ENCODE measurements around the gene HDDC2. TPM values are rescaled to one million over a fixed set of nuclear protein-coding genes. Genes with fewer than 3 reads are reported as not detected.

HDDC2 gene
- total RNA-seq, 1 donor from 2014 or later = 69.5 TPM

DNA sequence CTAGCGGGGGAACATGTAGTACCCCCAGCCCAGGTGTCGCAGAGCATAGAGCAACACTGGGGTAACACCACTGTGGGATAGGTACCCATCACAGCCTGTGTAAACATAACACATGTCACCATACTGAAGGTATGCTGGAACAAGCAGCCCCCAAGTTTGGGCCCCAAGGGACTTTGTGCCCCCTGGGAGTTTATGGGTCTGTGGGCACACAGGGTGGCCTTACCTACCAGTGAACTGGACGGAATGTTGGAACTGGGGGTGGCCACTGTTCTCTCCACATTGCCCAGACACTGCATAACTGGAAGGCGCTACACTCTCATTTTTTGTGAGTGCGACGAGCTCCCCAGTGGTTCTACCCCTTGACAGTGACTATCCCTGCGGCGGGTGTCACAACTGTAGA, 28.5 kb downstream of the HDDC2 start:
- intact Hi-C loops (cut with DNase I) = no loop called here

DNA sequence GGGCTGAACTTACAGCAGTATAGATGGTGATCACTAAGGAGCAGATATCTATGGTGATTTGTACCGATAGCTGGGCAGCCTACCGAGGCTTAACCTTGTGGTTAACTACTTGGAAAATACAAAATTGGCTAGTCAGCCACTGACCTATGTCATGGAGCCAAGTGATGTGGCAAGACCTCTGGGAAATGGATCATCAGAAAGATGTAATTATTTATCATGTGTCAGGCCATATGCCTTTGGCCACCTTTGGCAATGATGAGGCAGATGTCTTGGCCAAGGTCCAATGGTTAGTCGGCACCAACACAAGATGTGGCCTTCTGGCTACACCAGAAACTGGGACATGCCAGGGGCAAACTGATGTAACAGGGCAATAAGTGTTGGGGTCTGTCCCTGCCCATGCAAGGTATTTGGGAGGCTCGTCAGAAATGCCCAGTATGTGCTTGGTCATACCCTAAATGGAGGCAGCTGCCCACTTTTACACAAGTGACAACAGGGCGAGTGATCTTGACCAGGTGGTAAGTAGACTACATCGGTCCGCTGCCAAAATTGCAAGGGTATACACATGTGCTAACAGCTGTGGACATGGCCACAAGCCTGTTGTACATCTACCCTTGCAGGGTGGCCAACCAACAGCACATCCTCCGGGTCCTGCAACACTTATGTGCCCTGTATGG, 30.1 kb downstream of the HDDC2 start:
- H3K27ac ChIP-seq = no peak overlapping the region
- H3K4me3 ChIP-seq = no peak overlapping the region
- H3K4me1 ChIP-seq = no peaks in the 10 kb centered on the region
- DNase-seq (ENCODE audit: extremely low spot score in 2 of 2) = no peak
- H3K36me3 ChIP-seq = peaks cover 0 to 4% of the 10 kb centered on the region in 2 donors
- intact Hi-C loops (cut with DNase I) = no loop called here
- TF ChIP-seq POLR2A (IDR thresholded peaks at IDR 0.05) (no peak), POLR2AphosphoS5 (IDR thresholded peaks at IDR 0.05; ENCODE audit: insufficient read depth in 1 of 2, low read depth in 1 of 2) (no peak)
- TF ChIP-seq, protein P1, sequence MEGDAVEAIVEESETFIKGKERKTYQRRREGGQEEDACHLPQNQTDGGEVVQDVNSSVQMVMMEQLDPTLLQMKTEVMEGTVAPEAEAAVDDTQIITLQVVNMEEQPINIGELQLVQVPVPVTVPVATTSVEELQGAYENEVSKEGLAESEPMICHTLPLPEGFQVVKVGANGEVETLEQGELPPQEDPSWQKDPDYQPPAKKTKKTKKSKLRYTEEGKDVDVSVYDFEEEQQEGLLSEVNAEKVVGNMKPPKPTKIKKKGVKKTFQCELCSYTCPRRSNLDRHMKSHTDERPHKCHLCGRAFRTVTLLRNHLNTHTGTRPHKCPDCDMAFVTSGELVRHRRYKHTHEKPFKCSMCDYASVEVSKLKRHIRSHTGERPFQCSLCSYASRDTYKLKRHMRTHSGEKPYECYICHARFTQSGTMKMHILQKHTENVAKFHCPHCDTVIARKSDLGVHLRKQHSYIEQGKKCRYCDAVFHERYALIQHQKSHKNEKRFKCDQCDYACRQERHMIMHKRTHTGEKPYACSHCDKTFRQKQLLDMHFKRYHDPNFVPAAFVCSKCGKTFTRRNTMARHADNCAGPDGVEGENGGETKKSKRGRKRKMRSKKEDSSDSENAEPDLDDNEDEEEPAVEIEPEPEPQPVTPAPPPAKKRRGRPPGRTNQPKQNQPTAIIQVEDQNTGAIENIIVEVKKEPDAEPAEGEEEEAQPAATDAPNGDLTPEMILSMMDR (IDR thresholded peaks at IDR 0.05) = no peak
- H3K9me3 ChIP-seq = no peaks in the 10 kb centered on the region
- no peaks in the 10 kb centered on the region for H3K27me3 ChIP-seq

More for the DNA sequence above, 28.5 kb downstream of the HDDC2 start:
- no peaks in the 10 kb centered on the region for H3K27me3 ChIP-seq
- no peak overlapping the region for H3K4me3 ChIP-seq
- TF ChIP-seq POLR2AphosphoS5 (IDR thresholded peaks at IDR 0.05; ENCODE audit: insufficient read depth in 1 of 2, low read depth in 1 of 2) = no peak
- no peaks in the 10 kb centered on the region for H3K4me1 ChIP-seq
- DNase-seq (ENCODE audit: extremely low spot score in 2 of 2) = no peak
- H3K27ac ChIP-seq = no peak overlapping the region
- H3K36me3 ChIP-seq = peaks cover 0 to 7% of the 10 kb centered on the region in 2 donors
- H3K9me3 ChIP-seq = no peaks in the 10 kb centered on the region

- TF ChIP-seq, protein P1 (IDR thresholded peaks at IDR 0.05) = no peak
- TF ChIP-seq POLR2AphosphoS5 (IDR thresholded peaks at IDR 0.05; ENCODE audit: insufficient read depth in 1 of 2, low read depth in 1 of 2) (no peak), POLR2A (IDR thresholded peaks at IDR 0.05) (no peak)
- H3K9me3 ChIP-seq = no peaks in the 10 kb centered on the region
- intact Hi-C loops (cut with DNase I) = no loop called here
- no peaks in the 10 kb centered on the region for H3K36me3 ChIP-seq
- DNase-seq (ENCODE audit: extremely low spot score in 2 of 2) = no peak
- H3K4me1 ChIP-seq = no peaks in the 10 kb centered on the region
- H3K4me3 ChIP-seq = no peak overlapping the region
- no peak overlapping the region for H3K27ac ChIP-seq
- no peaks in the 10 kb centered on the region for H3K27me3 ChIP-seq
Observed at GRCh38 chr6:125270380-125270779, 31.4 kb downstream of the HDDC2 start.

DNA sequence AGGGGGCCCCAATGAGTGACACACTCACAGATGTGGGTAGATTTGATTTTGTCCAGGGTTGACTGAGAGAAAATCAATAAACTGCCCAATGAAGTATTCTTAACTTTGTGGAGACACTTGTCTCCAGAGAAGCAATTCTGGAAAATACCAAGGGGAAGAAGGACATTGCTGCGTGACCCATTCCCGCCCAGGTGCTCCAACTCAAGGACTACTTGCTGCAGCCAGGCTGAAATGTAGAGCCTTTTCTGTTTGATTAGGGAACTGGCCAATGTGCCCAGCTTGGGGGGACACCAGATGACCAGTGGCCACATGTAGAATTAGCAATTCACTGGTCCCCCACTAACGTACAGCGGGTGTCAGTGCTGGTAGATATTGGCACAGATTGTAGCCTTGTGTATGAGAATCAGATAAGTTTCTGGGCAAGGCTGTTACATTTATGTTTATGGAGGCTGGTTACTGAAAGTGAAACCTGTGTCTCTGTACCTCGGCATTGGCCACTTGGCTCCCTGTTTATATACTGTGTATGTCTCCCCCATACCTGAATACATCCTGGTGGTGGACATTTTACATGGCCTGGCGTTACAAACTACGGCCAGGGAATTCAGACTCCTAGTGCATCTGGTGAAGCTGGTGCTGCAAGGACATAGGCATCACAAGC, 32.3 kb downstream of the HDDC2 start:
- Histone ChIP-seq H3K36me3 (no peaks in the 10 kb centered on the region), H3K9me3 (no peaks in the 10 kb centered on the region), H3K4me1 (no peaks in the 10 kb centered on the region), H3K27ac (no peak overlapping the region), H3K27me3 (no peaks in the 10 kb centered on the region), H3K4me3 (no peak overlapping the region)
- intact Hi-C loops (cut with DNase I) = no loop called here
- TF ChIP-seq, protein P1 (IDR thresholded peaks at IDR 0.05) = no peak
- no peak for TF ChIP-seq POLR2AphosphoS5 (IDR thresholded peaks at IDR 0.05; ENCODE audit: insufficient read depth in 1 of 2, low read depth in 1 of 2)
- no peak for TF ChIP-seq POLR2A (IDR thresholded peaks at IDR 0.05)
- DNase-seq (ENCODE audit: extremely low spot score in 2 of 2) = no peak

GRCh38 chr6:125268765-125269164, 33.0 kb downstream of the HDDC2 start:
- Histone ChIP-seq H3K9me3 (no peaks in the 10 kb centered on the region), H3K36me3 (no peaks in the 10 kb centered on the region), H3K27ac (no peak overlapping the region), H3K4me3 (no peak overlapping the region), H3K4me1 (no peaks in the 10 kb centered on the region), H3K27me3 (no peaks in the 10 kb centered on the region)
- no peak for TF ChIP-seq POLR2A (IDR thresholded peaks at IDR 0.05)
- TF ChIP-seq, protein P1 (IDR thresholded peaks at IDR 0.05) = no peak
- TF ChIP-seq POLR2AphosphoS5 (IDR thresholded peaks at IDR 0.05; ENCODE audit: insufficient read depth in 1 of 2, low read depth in 1 of 2) = no peak
- no peak for DNase-seq (ENCODE audit: extremely low spot score in 2 of 2)
- intact Hi-C loops (cut with DNase I) = no loop called here
